ENCODE results near the gene ANKRD34A. TPM values are rescaled to one million over a fixed set of nuclear protein-coding genes. Genes with fewer than 3 reads are reported as not detected.
A peak's percentile ranks its signal among the peaks of the same experiment; 100 is the strongest.

The ANKRD34A gene
- total RNA-seq, 1 donor from 2014 or later: 4.1 TPM

DNA sequence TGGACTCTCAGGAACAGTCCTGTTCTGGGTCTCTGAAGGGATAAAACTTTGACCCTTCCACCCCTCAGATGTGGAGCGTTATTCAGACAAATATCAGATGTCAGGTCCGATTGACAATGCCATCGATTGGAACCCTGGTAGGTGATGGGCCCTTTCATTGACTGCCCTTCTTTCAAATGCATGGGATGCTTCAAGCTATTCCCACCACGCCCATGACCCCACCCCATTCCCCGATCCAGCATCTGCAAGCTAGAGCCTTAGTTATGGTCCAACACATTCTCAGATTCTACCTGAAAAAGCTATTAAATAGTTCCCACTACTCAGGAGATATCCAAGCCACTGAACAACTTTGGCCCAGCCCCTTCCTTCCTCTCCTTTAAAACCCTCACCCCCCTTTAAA lies 12.6 kb upstream of the ANKRD34A start:
- no peak overlapping the region for H3K27ac Mint-ChIP-seq
- intact Hi-C loops (cut with micrococcal nuclease): loop anchor here (1.0 kb wide), 2 partner anchors 30 to 36 kb away; no protein-coding TSS in a partner anchor
- no peaks in the 10 kb centered on the region for H3K9me3 Mint-ChIP-seq
- H3K27me3 Mint-ChIP-seq (ENCODE audit: low read depth): no peaks in the 10 kb centered on the region
- H3K36me3 Mint-ChIP-seq (ENCODE audit: low read depth): no peaks in the 10 kb centered on the region
- no peak for DNase-seq (ENCODE audit: low spot score)
- H3K4me1 Mint-ChIP-seq (ENCODE audit: low read depth): peaks cover 15% of the 10 kb centered on the region
- no peak overlapping the region for H3K4me3 Mint-ChIP-seq (ENCODE audit: low read depth)

DNA sequence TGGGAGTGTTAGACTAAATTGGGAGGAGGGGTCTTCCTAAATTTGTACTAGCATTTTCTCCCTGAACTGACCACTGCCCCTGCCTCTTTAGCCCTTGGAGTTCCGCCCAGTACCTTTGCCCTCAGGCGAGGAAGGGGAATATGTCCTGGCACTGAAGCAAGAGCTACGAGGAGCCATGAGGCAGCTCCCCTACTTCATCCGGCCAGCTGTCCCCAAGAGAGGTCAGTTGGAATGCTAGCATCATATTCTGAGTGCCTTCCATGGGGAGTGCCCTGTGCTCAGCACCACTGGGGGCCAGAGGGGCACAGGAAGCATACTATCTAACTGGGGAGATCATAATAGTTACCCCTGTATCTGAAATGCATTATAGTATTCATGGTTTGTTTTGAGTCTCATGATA lies 10.8 kb upstream of the ANKRD34A start:
- Mint-ChIP-seq H3K27ac (peak overlapping the region; percentile 8), H3K4me3 (ENCODE audit: low read depth) (no peak overlapping the region), H3K9me3 (no peaks in the 10 kb centered on the region), H3K36me3 (ENCODE audit: low read depth) (no peaks in the 10 kb centered on the region), H3K4me1 (ENCODE audit: low read depth) (peaks cover 5% of the 10 kb centered on the region), H3K27me3 (ENCODE audit: low read depth) (no peaks in the 10 kb centered on the region)
- intact Hi-C loops (cut with micrococcal nuclease): no loop called here
- DNase-seq (ENCODE audit: low spot score): no peak

- H3K4me1 Mint-ChIP-seq (ENCODE audit: low read depth): peaks cover 7% of the 10 kb centered on the region
- intact Hi-C loops (cut with micrococcal nuclease): no loop called here
- DNase-seq (ENCODE audit: low spot score): no peak
- H3K27ac Mint-ChIP-seq: no peak overlapping the region
- no peak overlapping the region for H3K4me3 Mint-ChIP-seq (ENCODE audit: low read depth)
- peaks cover 3% of the 10 kb centered on the region for H3K36me3 Mint-ChIP-seq (ENCODE audit: low read depth)
- no peaks in the 10 kb centered on the region for H3K27me3 Mint-ChIP-seq (ENCODE audit: low read depth)
- no peaks in the 10 kb centered on the region for H3K9me3 Mint-ChIP-seq
These were observed 10.3 kb upstream of the ANKRD34A start for GRCh38 chr1:145974721-145975120.

- Mint-ChIP-seq H3K4me3 (ENCODE audit: low read depth) (no peak overlapping the region), H3K9me3 (peaks cover 7% of the 10 kb centered on the region), H3K27ac (no peak overlapping the region), H3K27me3 (ENCODE audit: low read depth) (no peaks in the 10 kb centered on the region), H3K36me3 (ENCODE audit: low read depth) (peaks cover 14% of the 10 kb centered on the region), H3K4me1 (ENCODE audit: low read depth) (peaks cover 7% of the 10 kb centered on the region)
- no peak for DNase-seq (ENCODE audit: low spot score)
- intact Hi-C loops (cut with micrococcal nuclease): no loop called here
These were observed 8.2 kb upstream of the ANKRD34A start for GRCh38 chr1:145972580-145972979.

DNA sequence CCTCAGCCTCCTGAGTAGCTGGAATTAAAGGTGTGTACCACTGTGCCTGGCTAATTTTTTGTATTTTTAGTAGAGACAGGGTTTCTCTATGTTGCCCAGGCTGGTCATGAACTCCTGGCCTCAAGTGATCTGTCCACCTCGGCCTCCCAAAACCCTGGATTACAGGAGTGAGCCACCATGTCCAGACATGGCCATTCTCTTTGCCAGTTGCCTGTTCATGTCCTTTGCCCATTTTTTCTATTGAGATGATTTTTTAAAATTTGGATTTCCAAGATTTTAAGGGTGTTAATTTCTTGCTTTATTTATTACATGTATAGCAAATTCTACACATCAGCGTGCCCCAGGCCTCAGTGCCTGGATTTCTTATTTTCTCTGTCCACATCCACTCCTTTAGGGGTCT lies 2.9 kb upstream of the ANKRD34A start:
- peaks cover 22% of the 10 kb centered on the region for H3K36me3 Mint-ChIP-seq (ENCODE audit: low read depth)
- intact Hi-C loops (cut with micrococcal nuclease): no loop called here

DNA sequence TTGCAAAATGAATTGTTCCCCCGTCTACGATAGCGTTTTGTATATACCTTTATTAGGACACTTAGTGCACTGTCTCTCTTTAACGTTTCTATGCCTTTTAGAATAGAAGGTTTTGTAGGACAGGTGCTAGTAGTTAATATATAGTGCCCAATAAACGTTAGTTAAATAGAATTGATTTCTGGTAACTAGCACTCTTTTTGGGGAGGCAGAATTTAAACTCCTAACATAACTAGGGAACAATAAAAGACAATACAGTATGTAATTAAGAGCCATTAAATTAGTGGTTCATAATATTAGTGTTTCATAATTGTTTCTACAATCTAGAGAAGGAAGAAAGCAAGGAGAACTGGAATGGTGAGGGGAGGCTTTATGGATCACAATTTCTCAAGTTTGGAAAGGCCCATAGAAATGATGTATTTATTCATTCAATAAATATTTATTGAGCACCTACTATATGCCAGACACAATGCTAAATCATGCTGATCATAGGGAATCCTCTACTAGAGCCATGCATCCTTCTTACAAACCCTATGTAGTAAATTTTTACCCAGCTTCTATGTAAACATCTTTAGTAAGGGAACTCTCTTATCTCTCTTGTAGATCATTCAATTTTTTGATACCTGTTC lies 857 bp upstream of the ANKRD34A start:
- peak overlapping the region; percentile 90 for H3K4me3 Mint-ChIP-seq (ENCODE audit: low read depth)
- peaks cover 39% of the 10 kb centered on the region for H3K4me1 Mint-ChIP-seq (ENCODE audit: low read depth)
- DNase-seq (ENCODE audit: low spot score): no peak
- intact Hi-C loops (cut with micrococcal nuclease): loop anchor here (2.0 kb wide), 2 partner anchors 46 to 74 kb away; partner anchors contain the start of gene PEX11B
- peak overlapping the region; percentile 81 for H3K27ac Mint-ChIP-seq
- H3K36me3 Mint-ChIP-seq (ENCODE audit: low read depth): peaks cover 22% of the 10 kb centered on the region
- no peaks in the 10 kb centered on the region for H3K27me3 Mint-ChIP-seq (ENCODE audit: low read depth)
- peaks cover 15% of the 10 kb centered on the region for H3K9me3 Mint-ChIP-seq

More for the DNA sequence above, 2.9 kb upstream of the ANKRD34A start:
- no peak overlapping the region for H3K4me3 Mint-ChIP-seq (ENCODE audit: low read depth)
- H3K27me3 Mint-ChIP-seq (ENCODE audit: low read depth): no peaks in the 10 kb centered on the region
- no peak for DNase-seq (ENCODE audit: low spot score)
- H3K27ac Mint-ChIP-seq: no peak overlapping the region
- H3K4me1 Mint-ChIP-seq (ENCODE audit: low read depth): peaks cover 27% of the 10 kb centered on the region
- peaks cover 15% of the 10 kb centered on the region for H3K9me3 Mint-ChIP-seq

GRCh38 chr1:145963265-145964019 lies 933 bp downstream of the ANKRD34A start:
- no peak for DNase-seq (ENCODE audit: low spot score)
- peaks cover 48% of the 10 kb centered on the region for H3K4me1 Mint-ChIP-seq (ENCODE audit: low read depth)
- H3K9me3 Mint-ChIP-seq: peaks cover 15% of the 10 kb centered on the region
- H3K36me3 Mint-ChIP-seq (ENCODE audit: low read depth): peaks cover 16% of the 10 kb centered on the region
- peak overlapping the region; percentile 81 for H3K27ac Mint-ChIP-seq
- H3K27me3 Mint-ChIP-seq (ENCODE audit: low read depth): no peaks in the 10 kb centered on the region
- H3K4me3 Mint-ChIP-seq (ENCODE audit: low read depth): peak overlapping the region; percentile 90
- intact Hi-C loops (cut with micrococcal nuclease): loop anchor here (1.0 to 5.0 kb wide), 4 partner anchors 16 to 75 kb away; partner anchors contain the start of genes PEX11B and TXNIP

GRCh38 chr1:145962157-145963102 lies 1.9 kb downstream of the ANKRD34A start:
- Mint-ChIP-seq H3K9me3 (peaks cover 7% of the 10 kb centered on the region), H3K27me3 (ENCODE audit: low read depth) (no peaks in the 10 kb centered on the region), H3K36me3 (ENCODE audit: low read depth) (peaks cover 7% of the 10 kb centered on the region), H3K4me1 (ENCODE audit: low read depth) (peaks cover 53% of the 10 kb centered on the region), H3K27ac (peak overlapping the region; percentile 77), H3K4me3 (ENCODE audit: low read depth) (peak overlapping the region; percentile 90)
- intact Hi-C loops (cut with micrococcal nuclease): loop anchor here (5.0 kb wide), 1 partner anchor 35 kb away; the partner anchor contains the start of gene TXNIP
- DNase-seq (ENCODE audit: low spot score): no peak

GRCh38 chr1:145961425-145962156 lies 2.8 kb downstream of the ANKRD34A start:
- intact Hi-C loops (cut with micrococcal nuclease): loop anchor here (5.0 kb wide), 1 partner anchor 36 kb away; the partner anchor contains the start of gene TXNIP
- H3K4me1 Mint-ChIP-seq (ENCODE audit: low read depth): peaks cover 59% of the 10 kb centered on the region
- no peaks in the 10 kb centered on the region for H3K36me3 Mint-ChIP-seq (ENCODE audit: low read depth)
- no peak for DNase-seq (ENCODE audit: low spot score)
- no peaks in the 10 kb centered on the region for H3K9me3 Mint-ChIP-seq
- peak overlapping the region; percentile 62 for H3K27ac Mint-ChIP-seq
- H3K27me3 Mint-ChIP-seq (ENCODE audit: low read depth): no peaks in the 10 kb centered on the region
- peak overlapping the region; percentile 87 for H3K4me3 Mint-ChIP-seq (ENCODE audit: low read depth)

DNA sequence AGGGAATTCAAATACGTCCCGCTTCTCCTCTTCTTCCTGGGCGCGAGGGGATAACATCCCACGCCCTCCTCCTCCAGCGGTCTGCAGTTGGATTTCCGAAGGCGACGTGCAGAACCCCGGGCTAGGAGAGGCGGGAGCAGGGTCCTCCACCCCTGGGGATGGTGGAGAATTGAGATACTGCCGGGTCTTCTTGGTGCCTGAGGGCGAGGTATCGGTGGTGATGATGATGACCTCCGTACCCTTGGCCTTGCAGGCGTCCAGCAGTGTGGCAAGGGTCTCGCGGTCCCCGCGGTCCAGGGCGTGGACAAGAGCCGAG lies 3.3 kb downstream of the ANKRD34A start:
- Mint-ChIP-seq H3K36me3 (ENCODE audit: low read depth) (no peaks in the 10 kb centered on the region), H3K27ac (peak overlapping the region; percentile 34), H3K27me3 (ENCODE audit: low read depth) (no peaks in the 10 kb centered on the region), H3K4me1 (ENCODE audit: low read depth) (peaks cover 63% of the 10 kb centered on the region), H3K9me3 (no peaks in the 10 kb centered on the region), H3K4me3 (ENCODE audit: low read depth) (peak overlapping the region; percentile 87)
- DNase-seq (ENCODE audit: low spot score): no peak
- intact Hi-C loops (cut with micrococcal nuclease): loop anchor here (5.0 kb wide), 1 partner anchor 36 kb away; the partner anchor contains the start of gene TXNIP

DNA sequence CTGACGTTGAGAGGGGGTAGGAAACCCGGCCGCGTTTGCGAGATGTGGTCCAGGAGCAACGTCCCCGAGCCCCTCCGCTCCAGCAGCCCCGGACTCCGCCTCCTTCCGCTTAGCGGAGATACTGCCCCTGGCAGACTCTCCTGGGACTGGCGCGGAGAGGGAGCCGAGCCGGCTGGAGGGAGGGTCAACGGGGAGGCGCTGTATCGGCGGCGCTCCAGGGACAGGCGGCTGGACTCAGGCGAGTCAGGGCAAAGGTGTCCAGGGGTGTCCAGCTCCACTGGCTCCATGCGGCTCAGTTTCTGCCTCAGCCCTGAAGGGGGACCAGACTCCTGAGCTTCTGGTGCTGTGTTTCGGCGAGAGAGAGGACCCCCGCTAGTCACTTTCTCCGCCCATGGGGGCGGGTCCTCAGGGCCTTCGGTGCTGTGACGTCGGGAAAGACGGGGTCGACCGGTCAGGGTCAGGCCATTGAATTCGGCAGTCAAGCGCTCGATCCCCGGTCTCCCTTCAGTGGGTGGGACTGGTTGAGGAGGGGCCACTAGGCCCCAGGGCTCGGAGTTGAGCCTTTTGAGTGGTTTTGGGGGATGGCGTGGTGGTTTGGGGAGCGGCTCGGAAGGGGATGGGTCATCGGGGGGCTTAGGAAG lies 3.8 kb downstream of the ANKRD34A start:
- peaks cover under 1% of the 10 kb centered on the region for H3K36me3 Mint-ChIP-seq (ENCODE audit: low read depth)
- no peaks in the 10 kb centered on the region for H3K9me3 Mint-ChIP-seq
- no peak for DNase-seq (ENCODE audit: low spot score)
- peak overlapping the region; percentile 34 for H3K27ac Mint-ChIP-seq
- intact Hi-C loops (cut with micrococcal nuclease): loop anchor here (5.0 kb wide), 1 partner anchor 37 kb away; the partner anchor contains the start of gene TXNIP
- H3K4me3 Mint-ChIP-seq (ENCODE audit: low read depth): peak overlapping the region; percentile 87
- peaks cover 67% of the 10 kb centered on the region for H3K4me1 Mint-ChIP-seq (ENCODE audit: low read depth)
- no peaks in the 10 kb centered on the region for H3K27me3 Mint-ChIP-seq (ENCODE audit: low read depth)

Data from activated T-helper 2 cell treated with anti-CD3 and anti-CD28 coated beads, Interferon-gamma antibody, Interleukin-2, Interleukin-4, amounts not matched to agents 10 μg/mL and 5 μg/mL and 100 μg/mL, durations not matched to agents 14 hours and 24 hours and 36 hours (primary cell).